ENCODE results near the gene EPHB1.

The EPHB1 gene

GRCh38 chr3:134794950-134795745 lies at the start of gene EPHB1:
TSS of gene EPHB1 (plus strand) at chr3:134795260.
- peak; percentile 79 to 90 (median 79) for DNase-seq

GRCh38 chr3:134748698-134749097 lies 46.4 kb upstream of the EPHB1 start:
- DNase-seq, result no peak

GRCh38 chr3:134749174-134749573 lies 45.9 kb upstream of the EPHB1 start:
- no peak for DNase-seq

GRCh38 chr3:134749802-134750553 lies 45.1 kb upstream of the EPHB1 start:
- DNase-seq, result no peak

DNA sequence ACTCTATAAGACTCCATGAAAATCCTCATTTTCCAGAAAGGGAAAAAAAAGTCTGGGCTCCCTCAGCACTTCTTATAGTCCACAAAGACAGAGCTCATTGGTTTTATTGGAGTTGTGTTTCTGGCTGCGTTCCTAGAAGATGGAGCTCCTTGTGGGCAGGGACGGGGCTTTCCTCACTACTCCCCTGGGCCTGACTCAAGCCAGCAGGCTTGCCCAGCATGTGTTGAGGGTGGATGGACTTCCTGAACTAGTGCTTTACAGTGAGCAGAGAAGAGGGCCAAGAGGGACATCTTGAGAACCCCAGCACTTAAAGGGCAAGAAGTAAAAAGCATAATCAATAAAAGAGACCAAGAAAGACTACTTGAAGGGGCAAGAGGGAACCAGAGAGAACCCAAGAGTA lies 43.2 kb upstream of the EPHB1 start:
- no peak for DNase-seq

- no peak for DNase-seq
Measured at GRCh38 chr3:134752761-134753461, 42.1 kb upstream of the EPHB1 start.

DNA sequence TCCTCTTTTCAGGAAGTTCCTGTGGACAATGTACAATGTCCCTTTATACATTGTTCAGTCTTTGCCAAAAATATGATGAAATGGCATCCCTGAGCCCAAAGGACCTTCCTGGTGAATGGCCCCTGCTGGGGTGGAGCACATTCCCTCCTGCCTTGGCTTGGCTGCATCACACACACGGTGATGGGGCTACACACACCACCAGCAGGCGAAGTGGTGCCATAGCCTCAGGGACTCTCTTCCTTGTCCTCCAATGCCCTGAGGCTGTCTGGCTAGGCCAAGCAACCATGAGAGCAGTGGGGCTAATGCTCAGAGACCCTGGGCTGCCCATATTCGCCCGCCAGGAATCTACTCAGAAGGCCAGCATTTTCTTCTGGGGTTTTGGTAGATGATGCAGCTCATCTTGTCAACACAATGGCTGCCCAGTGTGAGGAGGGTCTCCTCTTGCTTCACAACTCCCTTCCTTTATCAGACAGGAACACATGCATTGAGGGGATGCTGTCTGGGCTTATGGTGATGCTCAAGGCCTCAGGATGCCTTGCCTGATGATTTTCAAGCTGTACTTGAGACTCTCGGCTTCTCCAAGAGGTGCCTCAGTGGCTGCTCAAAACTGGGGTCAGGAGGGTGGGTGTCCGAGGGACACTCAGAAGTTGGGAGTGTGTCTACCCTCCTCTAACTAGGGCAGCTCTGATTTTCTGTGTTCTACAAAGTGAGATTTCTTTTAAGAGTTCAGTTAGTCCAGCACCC lies 40.9 kb upstream of the EPHB1 start:
- no peak for DNase-seq

GRCh38 chr3:134754768-134755559 lies 40.1 kb upstream of the EPHB1 start:
- peak; percentile 43 to 66 (median 57) for DNase-seq

DNA sequence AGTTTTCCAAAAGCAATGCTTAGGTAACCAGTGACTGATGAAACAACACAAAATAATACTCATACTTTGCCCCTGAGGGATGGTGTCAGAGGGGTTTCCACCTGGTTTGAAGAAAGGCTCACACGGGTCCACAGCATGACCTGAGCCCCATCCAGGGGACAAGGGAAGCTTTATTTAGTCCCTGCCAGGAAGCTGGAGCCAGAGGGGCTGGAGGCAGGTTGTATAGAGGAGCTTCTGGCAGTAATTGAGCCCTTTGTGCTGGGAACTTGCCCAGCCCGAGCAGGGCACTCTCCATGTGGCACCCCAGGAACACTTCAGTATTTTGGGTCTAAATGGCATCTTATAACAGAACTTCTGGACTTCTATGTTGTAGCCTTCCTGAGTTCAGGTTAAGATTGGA lies 39.2 kb upstream of the EPHB1 start:
- no peak for DNase-seq

- DNase-seq, result no peak
Measured at GRCh38 chr3:134757549-134758069, 37.5 kb upstream of the EPHB1 start.

DNA sequence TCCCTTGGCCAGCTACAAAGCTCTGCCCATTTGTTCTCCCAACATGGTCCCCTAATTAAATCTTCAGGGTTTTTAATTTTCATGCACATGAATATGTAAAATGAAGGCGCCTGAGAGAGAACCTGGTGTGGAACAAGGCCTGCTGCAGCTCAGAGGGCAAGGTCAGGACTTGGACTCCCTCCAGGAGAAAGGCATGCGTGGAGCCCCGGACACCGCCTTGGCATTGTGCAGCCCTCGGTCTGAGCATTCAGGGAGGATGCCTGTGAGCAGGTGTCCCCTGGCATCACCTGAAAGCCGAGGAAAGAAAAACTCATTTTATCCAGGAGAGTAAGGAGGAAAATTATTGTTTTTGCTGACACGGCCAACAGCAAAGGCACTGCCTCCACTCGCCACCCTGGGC lies 33.8 kb upstream of the EPHB1 start:
- no peak for DNase-seq

DNA sequence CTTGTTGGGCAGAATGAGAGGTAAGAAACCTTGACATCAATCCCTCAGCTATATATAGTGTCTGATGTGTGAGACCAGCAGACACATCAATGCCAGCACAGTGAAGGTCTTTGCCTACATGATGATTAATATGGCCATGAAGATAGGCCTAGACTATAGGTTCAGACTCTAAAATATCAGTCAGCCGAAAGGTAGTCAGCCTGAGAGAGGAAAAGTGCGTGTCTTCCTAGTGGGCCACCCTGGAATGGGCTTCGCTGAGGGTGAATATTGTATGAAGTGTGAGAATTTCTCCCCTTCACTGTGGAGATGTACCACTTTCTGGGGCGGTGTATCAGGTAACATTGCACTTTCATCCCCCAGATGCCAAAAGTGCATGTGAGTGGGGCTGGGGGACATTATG lies 33.0 kb upstream of the EPHB1 start:
- no peak for DNase-seq

DNA sequence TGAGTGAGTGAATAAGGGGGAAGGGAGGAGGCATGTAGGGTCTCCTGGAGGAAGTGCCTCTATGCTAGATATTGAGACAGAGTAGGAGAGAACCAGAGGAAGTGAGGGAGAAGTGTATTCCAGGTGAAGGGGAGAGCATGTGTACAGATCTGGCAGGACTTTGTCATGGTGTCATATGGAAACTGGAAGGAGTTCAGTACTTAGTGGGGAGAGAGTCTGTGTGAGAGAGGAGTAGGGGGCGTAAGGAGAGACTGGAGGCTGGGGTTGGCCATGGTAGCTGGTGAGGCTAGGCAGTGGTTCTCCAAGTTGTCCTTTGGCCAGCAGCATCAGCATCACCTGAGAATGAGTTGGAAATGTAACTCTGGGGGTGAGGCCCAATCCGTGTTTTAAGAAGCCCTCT lies 29.6 kb upstream of the EPHB1 start:
- DNase-seq, result no peak

DNA sequence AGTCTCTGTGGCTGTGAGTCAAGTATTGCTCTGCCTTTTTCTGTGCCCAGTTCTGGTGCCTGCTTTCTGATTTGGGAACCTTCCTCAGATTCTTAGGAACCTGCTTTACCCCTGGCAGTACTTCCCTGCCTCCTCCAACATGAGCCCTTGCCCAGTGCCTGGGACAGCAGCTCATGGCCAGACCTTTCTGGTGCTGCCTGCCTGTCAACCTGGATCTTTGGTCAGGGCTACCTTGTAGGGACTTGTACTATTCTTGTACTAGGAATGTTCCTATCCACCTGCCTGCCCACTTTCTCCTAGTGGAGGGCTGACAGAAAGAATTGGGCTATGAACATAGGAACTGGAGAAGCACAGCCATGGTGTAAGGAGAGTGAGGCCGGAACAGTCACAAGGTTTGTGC lies 28.8 kb upstream of the EPHB1 start:
- DNase-seq, result no peak

DNA sequence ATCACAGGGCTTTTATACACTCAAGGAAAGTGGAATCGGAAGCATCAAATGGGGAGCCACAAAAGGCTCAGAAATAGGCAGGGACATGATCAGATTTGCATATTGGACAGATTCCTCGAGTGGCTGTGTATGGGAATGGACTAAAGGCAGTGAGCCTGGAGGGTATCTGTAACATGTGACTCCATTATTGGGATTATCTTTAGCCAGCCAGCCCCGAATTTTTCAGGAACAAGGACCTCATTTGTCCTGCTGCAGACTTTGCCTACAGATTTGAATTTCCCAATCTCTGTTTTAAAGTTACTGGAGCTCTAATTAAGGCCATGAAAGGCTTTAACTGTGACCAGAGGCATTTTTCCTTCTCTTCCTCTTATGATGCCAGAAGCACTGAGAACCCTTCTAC lies 26.9 kb upstream of the EPHB1 start:
- DNase-seq, result no peak

GRCh38 chr3:134768837-134769236 lies 26.2 kb upstream of the EPHB1 start:
- DNase-seq, result no peak

GRCh38 chr3:134769287-134769868 lies 25.7 kb upstream of the EPHB1 start:
- no peak for DNase-seq

DNA sequence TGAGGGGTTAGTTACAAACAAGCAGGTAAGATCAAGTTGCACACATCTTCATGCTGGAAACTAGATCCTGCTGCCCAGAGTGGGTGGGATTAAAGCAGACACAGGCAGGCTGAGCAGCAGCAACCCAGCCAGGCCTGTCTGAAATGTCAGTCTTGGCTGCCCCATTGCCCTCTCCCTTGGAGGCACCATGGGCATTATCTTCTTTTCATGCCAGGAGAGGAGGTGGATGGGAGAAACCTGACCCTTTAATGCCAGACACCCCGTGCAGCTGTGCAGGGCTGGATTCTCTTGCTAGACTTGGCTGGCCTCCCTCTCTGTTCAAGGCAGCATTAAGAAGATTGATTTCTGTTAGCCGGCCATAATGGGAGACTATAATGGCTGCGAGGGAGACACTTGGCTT lies 23.0 kb upstream of the EPHB1 start:
- no peak for DNase-seq

GRCh38 chr3:134772591-134772990 lies 22.5 kb upstream of the EPHB1 start:
- DNase-seq, result no peak

DNA sequence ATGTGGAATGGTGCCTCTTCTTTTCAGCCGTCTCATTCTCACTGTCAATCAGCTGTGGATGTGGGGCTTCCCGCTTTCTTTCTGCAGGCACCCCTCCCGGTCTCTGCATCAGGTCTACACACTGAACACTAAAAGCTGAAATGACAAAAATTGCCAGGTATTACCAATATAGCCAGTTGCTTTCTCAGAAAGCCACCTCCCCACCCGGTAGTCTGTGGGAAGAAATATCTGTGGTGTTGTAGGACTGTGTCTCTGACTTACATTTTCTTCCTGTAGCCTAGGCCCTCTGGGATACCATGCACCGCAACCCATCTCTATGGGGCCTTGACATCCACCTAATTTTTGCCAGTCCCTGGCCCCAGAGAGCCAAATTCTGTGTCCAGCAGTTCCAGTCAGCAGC lies 19.2 kb upstream of the EPHB1 start:
- no peak for DNase-seq

DNA sequence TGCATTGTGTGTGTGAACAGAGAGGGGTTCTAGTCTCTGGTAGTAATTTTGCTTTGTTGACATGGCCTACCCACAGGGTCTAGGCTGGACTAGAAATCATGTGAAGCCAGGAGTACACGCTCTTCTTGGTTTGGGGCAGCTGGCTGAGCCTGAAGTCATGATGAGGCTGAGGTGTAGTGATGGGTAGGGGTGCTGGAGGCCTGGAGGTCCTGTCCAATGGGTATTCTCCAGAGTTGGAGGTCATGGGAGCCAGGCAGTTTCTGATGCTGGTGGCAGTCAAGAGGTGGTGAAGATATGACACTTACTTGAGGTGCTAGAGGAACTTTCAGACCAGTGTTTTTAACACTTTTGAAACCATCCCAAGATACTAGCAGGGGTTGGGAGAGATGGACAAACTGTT lies 18.5 kb upstream of the EPHB1 start:
- DNase-seq, result no peak

GRCh38 chr3:134777341-134777740 lies 17.7 kb upstream of the EPHB1 start:
- DNase-seq, result no peak
